SKM-1 (cell line): ENCODE results near the gene ALDH7A1.
"Not testable (repeated sequence)": the region's sequence is repeated elsewhere in the genome, so short reads cannot be mapped to it uniquely, and the experiment has no call there.

ENCODE experiments used
- DNase-seq: peaks from one replicate; lab custom pipeline; 2025; ENCODE audit not compliant: unreplicated experiment; lab: John Stamatoyannopoulos, UW

Gene ALDH7A1

GRCh38 chr5:126594748-126595485, at the start of gene ALDH7A1:
TSS of gene ALDH7A1 (minus strand) at chr5:126595219. CDS start at chr5:126595198, 21 bp downstream.
- DNase-seq = no peak

- DNase-seq = no peak
These were observed 46.4 kb upstream of the ALDH7A1 start for GRCh38 chr5:126641387-126641786.

DNA sequence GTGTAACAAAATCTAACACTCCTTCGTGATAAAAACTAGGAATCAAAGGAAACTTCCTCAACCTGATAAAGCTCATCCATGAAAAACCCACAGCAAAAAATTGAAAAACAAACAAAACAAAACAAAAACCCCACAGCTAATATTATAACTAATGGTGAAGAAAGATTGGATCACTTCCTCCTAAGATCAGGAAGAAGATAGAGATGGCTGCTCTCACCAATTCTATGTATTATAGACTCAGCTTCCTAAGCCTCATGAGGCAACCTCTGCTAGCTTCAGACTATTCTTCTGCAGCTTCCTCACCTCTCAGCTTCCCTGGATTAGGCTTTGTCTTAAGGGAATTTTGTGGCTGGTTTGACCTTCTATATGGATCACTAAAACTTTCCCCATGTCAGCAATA, 45.8 kb upstream of the ALDH7A1 start:
- DNase-seq = no peak

GRCh38 chr5:126636956-126637355, 41.9 kb upstream of the ALDH7A1 start:
- DNase-seq = no peak

- no peak for DNase-seq
These were observed 40.6 kb upstream of the ALDH7A1 start for GRCh38 chr5:126635585-126635984.

DNA sequence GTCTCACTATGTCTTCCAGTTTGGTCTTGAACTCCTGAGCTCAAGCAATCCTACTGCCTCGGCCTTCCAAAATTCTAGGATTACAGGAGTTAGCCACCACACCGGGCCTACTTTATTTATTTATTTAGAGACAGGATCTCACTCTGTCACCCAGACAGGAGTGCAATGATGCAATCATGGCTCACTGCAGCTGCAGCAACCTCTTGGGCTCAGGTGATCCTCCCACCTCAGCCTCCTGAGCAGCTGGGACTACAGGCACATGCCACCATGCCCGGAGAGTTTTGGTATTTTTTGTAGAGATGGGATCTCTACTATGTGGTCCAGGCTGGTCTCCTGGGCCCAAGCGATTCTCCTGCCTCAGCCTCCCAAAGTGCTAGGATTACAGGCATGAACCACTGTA, 38.5 kb upstream of the ALDH7A1 start:
- DNase-seq = no peak

- no peak for DNase-seq
These were observed 36.9 kb upstream of the ALDH7A1 start for GRCh38 chr5:126631920-126632319.

DNA sequence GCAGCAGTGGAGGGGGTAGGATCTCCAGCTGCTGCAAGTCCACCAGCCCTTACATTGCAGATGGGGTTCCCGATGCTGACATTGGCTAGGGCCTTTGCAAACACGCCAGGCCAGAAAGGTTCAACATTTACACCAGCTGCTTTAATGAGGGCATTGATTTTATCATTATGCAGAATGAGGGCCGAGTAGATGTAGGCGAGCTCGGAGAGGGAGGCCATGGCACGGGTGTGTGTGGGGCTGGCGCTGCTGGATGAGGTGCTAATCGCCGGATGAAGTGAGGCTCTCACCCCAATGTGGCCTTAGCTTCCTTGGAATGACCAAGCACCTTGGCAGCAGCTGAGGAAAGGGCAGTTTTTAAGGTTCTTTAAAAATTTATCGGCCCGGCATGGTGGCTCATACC, 33.1 kb upstream of the ALDH7A1 start:
- DNase-seq = no peak

GRCh38 chr5:126624534-126624933, 29.5 kb upstream of the ALDH7A1 start:
- no peak for DNase-seq

DNA sequence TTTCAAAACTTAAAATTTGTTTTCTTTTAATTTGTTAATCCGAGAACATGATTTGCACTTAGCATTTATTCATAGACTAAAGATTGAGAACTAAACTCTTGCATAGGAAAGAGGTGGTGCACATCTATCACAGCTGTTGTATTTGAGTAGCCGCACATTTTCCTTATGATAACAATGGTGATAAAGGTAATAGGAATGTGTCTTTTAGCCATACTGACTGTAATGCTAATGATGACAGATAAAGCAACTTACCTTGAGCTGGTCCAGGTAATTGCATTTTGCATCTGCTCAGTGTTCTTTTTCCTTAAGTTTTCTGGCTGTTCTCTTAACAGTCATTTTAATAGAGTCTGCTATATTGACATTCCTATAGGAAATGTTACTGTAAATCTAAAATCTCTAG, 24.8 kb upstream of the ALDH7A1 start:
- no peak for DNase-seq

- DNase-seq = not testable (repeated sequence)
These were observed 22.6 kb upstream of the ALDH7A1 start for GRCh38 chr5:126617603-126618002.

DNA sequence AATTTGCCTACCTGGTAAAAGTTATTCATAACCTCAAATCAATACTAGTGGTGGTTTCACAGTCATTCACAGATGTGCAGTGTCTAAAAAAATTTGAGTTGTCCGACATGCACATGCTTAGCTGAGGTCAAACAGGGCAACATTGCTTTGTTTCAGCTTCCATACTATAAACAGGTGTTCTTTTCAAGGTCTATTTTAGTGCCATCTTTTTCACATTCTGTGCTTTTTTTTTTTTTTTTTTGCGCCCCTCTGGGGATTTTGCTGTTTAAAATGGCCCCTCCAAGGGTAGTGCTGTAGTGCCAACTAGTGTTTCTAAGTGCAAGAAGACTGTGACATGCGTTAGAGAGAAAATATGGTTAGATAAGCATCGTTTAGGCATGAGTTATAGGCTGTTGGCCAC, 20.3 kb upstream of the ALDH7A1 start:
- no peak for DNase-seq

- no peak for DNase-seq
These were observed 19.0 kb upstream of the ALDH7A1 start for GRCh38 chr5:126613941-126614592.

DNA sequence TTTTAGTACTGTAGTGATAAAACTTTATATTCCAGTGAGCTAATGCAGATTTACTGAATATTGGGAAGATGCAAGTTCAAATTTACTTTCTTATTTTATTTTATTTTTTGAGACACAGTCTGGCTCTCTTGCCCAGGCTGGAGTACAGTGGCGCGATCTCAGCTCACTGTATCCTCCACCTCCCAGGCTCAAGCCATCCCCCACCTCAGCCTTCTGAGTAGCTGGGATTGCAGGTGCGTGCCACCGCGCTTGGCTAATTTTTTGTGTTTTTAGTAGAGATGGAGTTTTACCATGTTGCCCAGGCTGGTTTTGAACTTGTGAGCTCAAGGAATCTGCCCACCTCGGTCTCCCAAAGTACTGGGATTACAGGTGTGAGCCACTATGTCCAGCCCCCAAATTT, 15.6 kb upstream of the ALDH7A1 start:
- DNase-seq = no peak

GRCh38 chr5:126610160-126610559, 15.1 kb upstream of the ALDH7A1 start:
- DNase-seq = no peak

- no peak for DNase-seq
These were observed 10.5 kb upstream of the ALDH7A1 start for GRCh38 chr5:126605525-126605924.

DNA sequence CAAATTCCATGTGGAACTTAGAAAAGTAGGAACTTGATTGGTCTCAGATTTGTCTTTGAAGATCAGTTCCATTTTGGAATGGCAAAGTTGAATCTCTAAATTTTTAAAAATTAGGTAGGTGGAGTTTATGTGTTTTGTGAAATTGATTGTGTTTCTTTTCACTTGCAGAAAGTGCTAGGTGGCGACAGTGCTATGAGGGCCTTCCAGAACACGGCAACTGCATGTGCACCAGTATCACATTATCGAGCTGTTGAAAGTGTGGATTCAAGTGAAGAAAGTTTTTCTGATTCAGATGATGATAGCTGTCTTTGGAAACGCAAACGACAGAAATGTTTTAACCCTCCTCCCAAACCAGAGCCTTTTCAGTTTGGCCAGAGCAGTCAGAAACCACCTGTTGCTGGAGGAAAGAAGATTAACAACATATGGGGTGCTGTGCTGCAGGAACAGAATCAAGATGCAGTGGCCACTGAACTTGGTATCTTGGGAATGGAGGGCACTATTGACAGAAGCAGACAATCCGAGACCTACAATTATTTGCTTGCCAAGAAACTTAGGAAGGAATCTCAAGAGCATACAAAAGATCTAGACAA, 8.5 kb upstream of the ALDH7A1 start:
- DNase-seq = no peak

DNA sequence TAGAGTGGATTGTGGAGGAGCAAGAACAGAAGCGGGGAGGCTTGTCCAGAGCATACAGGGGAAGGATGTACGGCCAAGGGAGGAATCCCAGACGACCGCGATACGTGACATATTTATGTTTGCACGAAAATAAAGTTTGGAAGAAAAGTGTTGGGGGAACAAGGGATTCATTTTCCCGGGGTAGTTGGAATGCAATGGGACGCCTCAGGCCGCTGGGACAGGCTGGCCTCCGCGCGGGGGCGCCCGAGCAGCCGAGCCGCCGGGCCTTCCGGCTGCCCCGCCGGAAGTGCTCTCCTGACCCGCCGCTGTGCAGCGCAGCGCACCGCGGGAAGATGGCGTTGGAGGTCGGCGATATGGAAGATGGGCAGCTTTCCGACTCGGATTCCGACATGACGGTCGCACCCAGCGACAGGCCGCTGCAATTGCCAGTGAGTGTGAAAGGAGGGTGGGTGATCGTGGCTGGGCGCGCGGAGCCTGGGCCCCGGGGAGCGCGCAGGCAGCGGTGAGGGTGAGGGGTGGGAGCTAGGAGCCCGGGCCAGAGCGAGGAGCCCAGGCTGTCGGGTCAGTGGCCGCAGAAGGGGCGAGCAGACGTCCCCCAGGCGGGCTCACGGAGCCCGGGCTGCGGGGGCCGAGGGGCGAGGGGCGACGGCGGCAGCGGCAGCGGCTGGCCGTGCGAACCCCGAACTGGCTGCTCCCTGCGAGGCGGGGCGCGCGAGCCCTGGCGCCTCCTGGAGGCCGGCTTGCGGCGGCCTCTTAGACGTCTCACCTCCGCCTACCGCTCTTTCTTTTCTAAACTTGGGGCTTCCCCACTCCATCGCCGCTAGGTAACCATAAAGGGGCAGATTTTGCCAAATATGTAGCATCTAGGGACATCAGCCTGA, 5.9 kb upstream of the ALDH7A1 start, which contains the start of gene PHAX:
Gene PHAX, plus strand, starts transcription at position 317 of the 881 bp plus-strand sequence. Its CDS starts 16 bp downstream, at position 333.
- DNase-seq = peak; percentile 61

DNA sequence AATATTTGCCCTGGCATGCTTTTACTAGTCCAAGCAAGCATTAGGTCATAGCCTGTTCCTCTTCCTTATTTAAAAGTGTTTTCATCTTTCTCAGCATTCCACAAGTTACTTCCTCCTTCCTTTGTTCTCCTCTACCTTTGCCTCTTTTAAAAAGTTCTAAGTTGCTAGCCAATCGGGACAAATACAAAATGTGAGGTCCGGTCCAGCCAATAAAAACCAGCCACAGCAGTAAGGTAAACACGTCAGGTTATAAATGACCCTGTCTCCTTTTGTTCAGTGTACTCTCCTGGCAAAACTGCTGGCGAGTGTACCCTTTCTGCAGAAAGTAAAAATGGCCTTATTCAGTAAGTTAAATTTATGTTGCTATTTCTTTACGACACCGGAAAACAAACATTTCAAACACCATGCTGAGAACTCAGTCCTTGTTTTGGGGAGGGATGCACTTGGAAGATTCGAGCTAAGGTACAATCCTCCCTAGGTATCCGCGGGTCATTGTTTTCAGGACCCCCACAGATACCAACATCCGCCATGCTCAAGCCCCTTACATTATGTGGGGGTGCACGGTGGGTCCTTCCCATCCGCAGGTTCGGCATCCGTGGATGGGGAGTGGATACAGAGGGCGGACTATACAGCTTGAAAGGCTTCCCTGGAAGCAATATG, 5.1 kb upstream of the ALDH7A1 start:
- not testable (repeated sequence) for DNase-seq

DNA sequence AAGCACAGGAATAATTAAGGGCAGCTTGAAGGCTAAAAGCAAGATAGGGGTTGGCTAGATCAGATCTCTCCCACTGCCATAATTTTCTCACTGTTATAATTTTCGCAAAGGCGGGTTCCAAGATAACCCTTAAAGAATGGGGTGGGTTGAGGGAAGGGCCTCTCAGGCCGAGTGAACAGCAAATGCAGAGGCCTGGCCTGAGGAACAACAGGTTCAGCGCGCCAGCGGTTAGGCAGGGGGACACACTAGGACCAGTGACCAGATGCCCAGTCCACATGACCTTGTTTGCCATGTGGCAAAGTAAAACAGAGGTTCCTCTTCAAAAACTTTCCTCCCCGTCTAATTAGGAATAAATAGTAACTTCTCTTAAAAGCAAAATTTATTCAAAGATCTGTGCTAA, 4.5 kb upstream of the ALDH7A1 start:
- DNase-seq = no peak

GRCh38 chr5:126597156-126597555, 2.1 kb upstream of the ALDH7A1 start:
- DNase-seq = no peak
